NCI-H446 treated with DMSO at 0.1 percent for 48 hours (cell line): ENCODE results near the gene PIK3R2.
"Not testable (repeated sequence)": the region's sequence is repeated elsewhere in the genome, so short reads cannot be mapped to it uniquely, and the experiment has no call there.

ENCODE experiments used
- DNase-seq: peaks from one replicate; lab custom pipeline; 2025; lab: John Stamatoyannopoulos, UW

The PIK3R2 gene

DNA sequence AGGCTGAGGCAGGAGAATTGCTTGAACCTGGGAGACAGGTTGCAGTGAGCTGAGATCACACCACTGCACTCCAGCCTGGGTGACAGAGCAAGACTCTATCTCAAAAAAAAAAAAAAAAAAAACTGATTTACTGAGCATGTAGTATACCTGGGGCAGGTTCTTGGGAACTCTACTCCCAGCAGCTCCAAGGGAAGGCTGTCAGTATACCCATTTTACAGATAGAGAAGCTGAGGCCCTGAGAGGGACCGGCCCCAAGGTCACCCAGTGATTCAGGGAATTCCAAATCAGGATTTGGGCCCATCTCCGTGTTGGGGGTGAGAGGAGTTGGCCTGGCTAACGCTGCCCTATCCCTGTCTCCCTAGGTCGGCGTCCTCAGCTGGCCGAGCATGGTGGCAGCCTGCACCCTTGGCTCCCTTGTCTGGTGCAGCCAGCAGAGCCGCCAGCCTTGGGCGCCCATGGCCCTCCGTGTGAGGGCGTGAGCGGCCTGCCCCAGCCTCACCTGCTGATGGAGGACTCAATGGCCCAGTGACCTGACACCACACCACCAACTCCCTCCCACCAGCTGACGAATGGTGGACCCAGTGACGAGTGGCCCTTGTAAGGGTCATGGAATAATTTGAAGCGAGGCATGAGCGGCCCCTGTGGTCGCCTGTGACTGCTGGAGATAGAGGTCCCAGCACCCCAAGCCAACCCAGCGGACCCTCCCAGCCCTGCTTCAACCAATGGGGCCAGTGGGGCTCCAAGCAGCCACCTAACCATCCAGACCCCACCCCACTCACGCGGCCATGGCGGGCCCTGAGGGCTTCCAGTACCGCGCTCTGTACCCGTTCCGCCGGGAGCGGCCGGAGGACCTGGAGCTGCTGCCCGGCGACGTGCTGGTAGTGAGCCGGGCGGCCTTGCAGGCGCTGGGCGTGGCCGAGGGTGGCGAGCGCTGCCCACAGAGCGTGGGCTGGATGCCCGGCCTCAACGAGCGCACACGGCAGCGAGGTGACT is 2.4 kb downstream of the PIK3R2 start:
- DNase-seq, result no peak

- DNase-seq, result no peak
Observed at GRCh38 chr19:18156268-18156667, 3.3 kb downstream of the PIK3R2 start.

DNA sequence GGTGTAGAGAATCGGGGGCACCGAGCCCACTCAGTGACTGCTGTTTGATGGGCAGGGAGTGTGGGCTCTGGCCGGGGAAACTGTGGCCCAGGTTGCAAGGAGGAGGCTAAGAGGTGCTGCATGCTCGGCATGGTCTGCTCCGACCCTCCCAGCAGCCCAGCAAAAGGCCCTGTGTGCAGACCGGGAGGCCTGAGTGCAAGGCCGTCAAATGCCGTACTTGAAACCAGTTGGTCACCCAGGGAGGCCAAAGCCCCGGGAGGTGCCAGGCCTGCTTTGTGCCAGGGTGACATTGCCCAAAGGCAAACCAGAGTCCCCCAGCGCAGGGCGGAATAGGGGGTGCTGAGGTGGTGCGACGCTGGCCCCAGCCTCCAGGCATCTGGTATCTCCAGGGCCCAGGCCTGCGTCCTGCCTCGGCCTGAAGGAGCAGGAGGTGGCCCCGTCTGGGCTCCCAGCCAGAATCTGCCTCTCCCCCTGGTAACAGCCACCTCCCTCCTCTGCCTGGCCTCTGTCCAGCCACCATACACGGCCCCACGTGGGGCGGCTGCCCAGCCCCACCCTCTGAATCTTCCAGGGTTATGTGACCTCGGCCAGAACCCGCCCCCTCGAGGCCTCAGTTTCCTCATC is 4.0 kb downstream of the PIK3R2 start:
- DNase-seq, result peak; percentile 96

DNA sequence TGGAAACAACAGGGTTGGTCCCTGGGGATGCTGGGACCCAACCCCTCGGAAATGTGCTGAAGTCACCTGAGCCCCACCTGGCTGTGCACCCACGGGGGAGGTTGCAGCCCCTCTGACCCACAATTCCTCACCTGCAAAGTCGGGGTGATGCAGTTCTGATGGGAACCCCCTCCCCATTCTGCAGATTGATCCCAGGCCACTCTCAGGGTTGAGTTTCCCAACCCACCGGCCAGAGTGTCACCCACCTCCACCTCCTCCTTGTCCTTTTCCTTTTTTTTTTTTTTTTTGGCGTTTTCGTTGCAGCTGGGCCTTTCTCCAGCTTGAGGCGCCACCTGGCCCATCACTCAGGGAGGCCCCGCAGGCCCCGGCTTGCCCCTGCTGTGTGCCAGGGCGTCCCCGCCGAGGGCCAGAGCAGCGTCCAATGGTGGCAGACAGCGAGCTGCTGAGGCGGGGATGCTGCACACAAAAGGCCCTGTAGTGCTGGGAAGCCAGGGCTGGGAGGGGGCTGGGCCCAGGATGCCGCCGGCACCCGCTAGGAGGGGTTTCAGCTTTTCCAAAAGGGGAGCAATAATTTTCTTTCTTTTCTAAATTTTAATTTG is 4.6 kb downstream of the PIK3R2 start:
- DNase-seq, result peak; percentile 95

DNA sequence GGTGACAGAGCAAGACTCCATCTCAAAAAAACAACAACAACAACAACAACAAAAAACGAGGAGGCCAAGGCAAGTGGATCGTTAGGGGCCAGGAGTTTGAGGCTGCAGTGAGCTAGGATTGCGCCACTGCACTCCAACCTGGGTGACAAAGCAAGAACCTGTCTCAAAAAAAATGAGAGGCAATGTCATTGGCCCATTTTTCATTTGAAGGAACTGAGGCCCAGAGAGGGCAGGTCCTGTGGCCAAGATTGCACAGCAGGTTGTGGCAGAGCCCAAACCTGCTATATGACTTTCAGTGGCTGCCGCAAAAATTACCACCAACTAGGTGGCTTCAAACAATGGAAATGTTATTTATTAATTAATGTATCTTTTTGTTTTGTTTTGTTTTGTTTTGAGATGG is 5.5 kb downstream of the PIK3R2 start:
- no peak for DNase-seq

DNA sequence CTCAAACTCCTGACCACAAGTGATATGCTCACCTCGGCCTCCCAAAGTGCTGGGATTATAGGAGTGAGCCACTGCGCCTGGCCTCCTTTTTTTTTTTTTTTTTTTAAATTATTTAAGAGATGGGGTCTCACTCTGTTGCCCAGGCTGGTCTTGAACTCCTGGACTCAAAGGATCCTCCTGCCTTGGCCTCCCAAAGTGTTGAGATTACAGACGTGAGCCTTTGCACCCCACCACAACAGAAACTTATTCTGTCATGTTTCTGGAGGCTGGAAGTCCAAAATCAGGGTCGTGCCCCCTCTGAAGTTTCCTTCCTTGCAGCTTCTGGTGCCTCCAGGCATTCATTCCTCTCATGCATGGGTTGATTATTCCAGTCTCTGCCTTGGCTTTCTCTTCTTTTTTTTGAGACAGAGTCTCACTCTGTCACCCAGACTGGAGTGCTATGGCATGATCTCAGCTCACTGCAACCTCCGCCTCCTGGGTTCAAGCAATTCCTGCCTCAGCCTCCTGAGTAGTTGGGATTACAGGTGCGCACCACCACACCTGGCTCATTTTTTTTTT is 6.2 kb downstream of the PIK3R2 start:
- DNase-seq, result not testable (repeated sequence)

- DNase-seq, result no peak
Observed at GRCh38 chr19:18159810-18160209, 6.8 kb downstream of the PIK3R2 start.

GRCh38 chr19:18160493-18160970 is 7.6 kb downstream of the PIK3R2 start:
- no peak for DNase-seq

DNA sequence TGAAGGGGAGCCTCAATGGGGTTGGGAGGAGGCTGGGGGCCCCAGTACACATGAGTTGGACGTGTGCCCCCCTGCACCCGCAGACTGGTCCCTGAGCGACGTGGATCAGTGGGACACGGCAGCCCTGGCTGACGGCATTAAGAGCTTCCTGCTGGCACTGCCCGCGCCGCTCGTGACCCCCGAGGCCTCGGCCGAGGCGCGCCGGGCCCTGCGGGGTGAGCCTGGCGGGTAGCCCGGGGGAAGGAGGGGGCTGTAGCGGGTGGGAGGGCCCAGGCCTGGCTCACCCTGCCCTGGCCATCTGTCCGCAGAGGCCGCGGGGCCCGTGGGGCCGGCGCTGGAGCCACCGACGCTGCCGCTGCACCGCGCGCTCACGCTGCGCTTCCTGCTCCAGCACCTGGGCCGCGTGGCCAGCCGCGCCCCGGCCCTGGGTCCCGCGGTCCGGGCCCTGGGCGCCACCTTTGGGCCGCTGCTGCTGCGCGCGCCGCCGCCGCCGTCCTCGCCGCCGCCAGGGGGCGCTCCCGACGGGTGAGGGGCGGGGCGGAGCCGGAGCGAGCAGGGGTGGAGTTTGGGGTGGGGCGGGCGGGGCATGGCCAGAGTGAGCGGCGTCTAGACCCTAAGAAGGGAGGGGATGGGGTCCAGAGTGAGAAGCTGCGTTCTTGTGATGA is 8.1 kb downstream of the PIK3R2 start:
- peak; percentile 23 for DNase-seq

- DNase-seq, result no peak
Observed at GRCh38 chr19:18161636-18162002, 8.7 kb downstream of the PIK3R2 start.

DNA sequence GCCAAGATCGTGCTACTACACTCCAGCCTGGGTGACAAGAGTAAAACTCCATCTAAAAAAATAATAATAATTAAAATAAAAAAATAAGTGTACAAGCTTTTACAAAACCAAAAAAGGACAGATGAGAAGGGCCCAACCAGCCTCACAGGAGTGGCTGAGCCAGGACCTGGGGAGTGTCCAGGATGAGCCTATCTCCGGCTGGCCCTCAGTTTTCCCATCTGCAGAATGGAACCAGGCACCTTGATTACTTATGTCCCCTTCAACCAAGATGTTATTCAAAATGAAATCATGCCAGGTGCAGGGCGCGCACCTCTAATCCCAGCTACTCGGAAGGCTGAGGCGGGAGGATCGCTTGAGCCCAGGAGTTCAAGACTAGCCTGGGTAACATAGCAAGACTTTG is 11.1 kb downstream of the PIK3R2 start:
- DNase-seq, result no peak

- no peak for DNase-seq
Observed at GRCh38 chr19:18165794-18166544, 13.0 kb downstream of the PIK3R2 start.

DNA sequence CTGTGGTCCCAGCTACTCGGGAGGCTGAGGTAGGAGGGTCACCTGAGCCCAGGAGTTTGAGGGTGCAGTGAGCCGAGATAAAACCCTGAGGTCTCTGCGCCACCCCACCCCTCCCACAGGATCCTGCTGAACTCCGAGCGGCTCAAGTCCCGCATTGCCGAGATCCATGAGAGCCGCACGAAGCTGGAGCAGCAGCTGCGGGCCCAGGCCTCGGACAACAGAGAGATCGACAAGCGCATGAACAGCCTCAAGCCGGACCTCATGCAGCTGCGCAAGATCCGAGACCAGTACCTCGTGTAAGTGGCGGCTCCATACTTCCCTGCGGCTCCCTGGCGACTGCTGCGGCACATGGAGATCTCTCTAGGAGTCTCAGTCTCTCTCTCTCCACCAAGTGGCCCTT is 14.0 kb downstream of the PIK3R2 start:
- no peak for DNase-seq

DNA sequence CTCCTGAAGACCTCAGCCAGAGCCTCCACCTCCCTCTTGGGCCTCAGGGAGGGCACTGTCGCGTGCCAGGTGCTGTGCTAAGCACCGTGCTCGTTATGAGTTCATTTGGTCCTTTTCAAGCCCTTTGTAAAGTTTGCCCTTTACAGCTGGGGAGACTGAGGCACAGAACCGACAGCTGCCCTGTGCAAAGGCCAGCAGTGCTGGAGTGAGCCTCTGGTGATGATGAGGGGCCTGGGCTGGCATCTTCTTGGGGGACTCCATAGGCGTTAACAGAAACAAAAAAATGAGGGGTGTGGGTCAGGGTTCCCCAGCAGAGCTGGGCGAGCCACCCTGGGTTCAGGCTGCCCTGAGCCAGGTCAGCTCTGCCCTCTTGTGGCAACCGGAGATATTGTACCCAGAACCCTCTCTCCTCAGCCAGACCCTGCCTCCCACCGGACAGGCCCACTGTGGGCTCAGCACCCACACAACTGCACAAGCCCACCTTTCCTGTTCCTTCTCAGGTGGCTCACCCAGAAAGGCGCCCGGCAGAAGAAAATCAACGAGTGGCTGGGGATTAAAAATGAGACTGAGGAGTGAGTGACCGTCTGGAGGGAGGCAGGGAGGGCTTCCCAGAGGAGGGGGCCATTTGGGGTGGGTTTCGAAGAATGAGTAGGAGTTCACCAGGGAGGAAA is 15.1 kb downstream of the PIK3R2 start:
- no peak for DNase-seq

- no peak for DNase-seq
Observed at GRCh38 chr19:18168673-18169381, 15.9 kb downstream of the PIK3R2 start.

- DNase-seq, result no peak
Observed at GRCh38 chr19:18170714-18171255, 17.8 kb downstream of the PIK3R2 start.

- DNase-seq, result no peak
Observed at GRCh38 chr19:18171605-18172327, 18.8 kb downstream of the PIK3R2 start.

- no peak for DNase-seq
Observed at GRCh38 chr19:18172331-18173053, 19.5 kb downstream of the PIK3R2 start.
